ENCODE results near the gene AOPEP.

The AOPEP gene

DNA sequence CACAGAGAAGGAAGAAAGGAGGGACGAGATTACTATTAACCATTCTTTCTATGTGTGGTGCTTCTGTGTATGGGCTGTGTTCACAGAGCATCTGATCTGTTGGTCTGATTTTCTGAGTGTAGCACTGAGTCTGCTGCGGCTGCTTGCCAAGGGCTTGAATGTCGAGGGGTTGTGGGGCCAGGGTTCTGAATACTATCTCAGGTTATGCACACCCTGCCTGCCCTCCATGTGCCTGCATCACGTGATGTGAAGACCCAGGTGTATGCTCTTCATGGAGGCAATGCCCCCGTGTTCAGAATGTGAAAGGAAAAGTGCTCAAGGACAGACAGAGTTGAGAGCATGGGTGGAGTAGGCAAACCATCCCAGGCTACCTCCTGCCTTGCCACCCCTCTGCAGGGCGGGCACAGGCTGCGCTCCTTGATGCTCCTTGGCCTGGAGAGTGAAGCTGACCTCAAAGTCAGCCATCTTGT is 336.1 kb downstream of the AOPEP start:
- no peak for DNase-seq (ENCODE audit: low read depth)

DNA sequence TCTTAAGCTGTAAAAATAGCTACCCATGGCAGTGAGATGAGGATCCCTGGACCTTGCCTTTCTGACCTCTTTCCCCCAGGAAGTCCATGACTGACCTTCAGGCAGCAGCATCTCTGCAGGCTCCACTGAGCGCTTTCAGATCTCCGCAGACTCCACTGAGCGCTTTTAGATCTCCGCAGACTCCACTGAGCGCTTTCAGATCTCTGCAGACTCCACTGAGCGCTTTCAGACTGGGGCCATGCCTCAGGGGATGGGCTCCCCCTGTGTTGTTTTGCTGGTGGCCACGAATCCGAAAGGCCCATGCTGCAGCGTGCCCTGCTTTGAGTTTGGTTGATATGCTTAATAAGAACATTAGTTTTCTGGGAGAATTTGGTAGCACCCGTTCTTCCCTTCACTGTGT is 336.8 kb downstream of the AOPEP start:
- DNase-seq (ENCODE audit: low read depth) = no peak

DNA sequence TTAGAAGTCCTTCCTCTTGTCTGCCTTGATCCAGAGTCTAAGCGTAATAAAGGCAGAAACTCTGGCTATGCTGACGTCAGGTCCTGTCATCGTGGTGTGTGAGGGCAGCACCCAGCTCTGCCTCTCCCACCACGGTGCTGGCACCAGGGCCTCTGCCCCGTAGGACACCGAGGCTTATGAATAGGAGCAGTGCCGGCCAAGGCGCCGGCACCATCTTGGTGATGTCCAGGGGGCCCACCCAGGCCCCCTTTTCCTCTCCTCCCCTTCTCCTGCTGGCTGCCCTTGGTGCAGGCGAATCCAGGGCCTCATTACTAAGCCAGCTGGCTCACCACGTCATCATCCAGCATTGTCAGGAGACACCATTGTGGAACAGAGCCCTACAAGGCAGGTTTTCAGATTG is 338.7 kb downstream of the AOPEP start:
- no peak for DNase-seq (ENCODE audit: low read depth)

DNA sequence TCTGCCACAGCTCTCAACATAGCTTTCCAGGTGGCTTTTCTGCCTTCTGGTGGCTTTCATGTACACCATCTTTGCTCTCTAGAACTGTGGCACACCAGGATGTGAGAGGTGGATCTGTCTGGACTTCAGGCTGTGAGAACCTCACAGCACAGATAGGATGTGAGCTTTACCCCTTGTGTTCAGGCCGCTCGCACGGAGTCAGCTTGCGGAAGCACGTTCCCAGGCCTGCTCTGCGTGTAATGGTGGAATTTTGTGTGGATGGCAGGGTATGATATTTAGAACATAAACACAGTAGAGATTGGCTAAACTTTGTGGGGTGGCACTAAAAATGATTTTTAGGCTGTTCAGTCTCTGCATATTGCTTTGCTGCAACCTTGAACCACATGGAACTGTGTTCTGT is 340.6 kb downstream of the AOPEP start:
- DNase-seq (ENCODE audit: low read depth) = no peak

DNA sequence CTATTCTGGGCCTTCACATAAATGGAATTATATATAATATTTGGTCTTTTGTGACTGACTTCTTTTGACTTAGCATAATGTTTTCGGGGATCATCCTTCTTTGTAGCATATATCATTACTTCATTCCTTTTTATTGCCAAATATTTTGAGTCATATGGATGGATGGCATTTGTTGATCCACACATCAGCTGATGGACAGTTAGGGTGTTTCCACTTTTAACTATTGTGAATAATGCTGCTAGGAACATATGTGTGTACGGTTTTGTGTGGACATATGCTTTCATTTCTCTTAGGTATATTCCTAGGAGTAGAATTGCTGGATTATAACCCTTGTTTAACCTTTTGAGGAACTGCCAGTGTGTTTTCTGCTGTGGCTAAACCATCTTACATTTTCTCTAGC is 341.4 kb downstream of the AOPEP start:
- DNase-seq (ENCODE audit: low read depth) = no peak

DNA sequence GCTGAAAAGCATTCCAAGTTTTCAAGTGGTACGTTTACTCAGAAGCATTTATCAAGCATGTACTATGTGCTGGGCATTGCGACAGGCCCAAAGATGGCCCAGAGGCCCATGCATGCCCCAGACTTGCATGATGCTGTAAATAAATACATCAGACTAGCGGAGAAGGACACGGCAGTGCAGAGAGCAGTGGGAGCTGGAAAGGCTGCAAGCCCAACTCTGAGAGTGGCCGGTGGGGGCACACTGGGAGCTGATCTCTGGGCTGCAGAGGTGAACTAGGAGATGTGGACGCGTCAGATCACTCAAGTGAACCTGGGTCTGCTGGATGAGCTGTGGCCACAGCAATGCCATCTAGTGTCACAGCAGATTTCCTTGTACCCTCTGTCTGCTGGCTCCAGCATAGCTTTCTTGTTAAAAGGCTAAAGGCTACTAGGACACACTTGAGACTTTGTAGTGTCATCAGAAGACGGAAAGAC is 344.1 kb downstream of the AOPEP start:
- no peak for DNase-seq (ENCODE audit: low read depth)

DNA sequence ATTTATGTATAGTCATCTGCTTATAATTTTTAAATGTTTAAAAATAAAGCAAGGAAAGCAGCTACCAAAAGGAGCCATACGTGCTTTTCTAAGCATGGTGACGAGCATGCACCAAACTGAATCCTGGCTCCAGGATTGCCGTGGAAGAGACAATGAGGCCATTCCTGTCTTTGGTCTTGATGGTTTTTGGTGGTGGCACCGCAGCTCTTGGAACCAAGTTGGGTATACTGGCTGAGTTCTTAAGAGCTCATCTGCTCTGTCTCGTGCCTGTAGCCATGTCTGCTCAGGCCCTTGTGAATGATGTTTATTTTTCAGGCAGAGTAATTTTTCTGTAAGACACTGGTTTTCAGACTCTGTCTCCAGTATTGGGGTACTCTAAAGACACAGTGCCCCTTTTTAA is 345.0 kb downstream of the AOPEP start:
- DNase-seq (ENCODE audit: low read depth) = no peak

DNA sequence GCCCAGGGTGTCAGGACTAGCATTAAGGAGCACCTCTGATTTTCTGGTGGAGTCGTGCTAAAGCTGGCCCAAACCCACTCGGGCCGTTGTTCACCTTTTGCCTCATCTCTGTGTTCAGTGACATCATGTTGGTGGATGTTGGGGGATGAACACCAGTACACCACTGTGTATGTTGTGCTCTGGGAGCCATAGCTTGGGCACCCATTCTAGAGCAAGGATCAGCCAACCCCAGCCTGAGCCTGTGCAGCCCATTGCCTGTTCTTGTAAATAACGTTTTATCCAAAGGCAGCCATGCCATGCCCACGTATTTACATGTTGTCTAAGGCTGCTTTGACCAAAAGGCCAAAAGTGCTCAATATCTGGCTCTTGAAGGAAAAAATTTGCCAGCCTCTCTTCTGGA is 345.4 kb downstream of the AOPEP start:
- no peak for DNase-seq (ENCODE audit: low read depth)

DNA sequence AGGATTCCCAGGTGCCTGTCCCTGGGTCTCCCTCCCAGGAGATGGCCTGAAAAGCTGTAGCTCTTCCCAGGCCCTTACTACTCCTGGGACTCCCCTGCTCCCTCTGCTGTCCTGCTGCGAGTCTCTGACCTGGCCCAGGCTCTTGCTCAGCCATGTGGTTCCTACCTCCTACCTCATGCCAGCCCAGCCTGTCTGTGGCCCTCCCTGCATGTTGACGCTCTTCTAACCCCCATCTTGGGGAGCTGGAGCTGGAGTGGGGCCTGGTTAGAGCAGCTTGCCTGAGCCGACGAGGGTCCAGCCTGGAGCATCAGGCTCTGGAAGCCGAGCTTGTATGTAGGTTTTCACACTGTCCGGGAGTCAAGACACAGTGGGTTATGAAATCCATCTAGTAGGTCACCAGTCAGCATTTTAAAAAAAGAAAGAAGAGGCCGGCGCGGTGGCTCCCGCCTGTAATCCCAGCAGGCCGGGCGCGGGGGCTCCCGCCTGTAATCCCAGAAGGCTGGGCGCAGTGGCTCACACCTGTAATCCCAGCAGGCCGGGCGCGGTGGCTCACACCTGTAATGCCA is 346.6 kb downstream of the AOPEP start:
- DNase-seq (ENCODE audit: low read depth) = no peak

DNA sequence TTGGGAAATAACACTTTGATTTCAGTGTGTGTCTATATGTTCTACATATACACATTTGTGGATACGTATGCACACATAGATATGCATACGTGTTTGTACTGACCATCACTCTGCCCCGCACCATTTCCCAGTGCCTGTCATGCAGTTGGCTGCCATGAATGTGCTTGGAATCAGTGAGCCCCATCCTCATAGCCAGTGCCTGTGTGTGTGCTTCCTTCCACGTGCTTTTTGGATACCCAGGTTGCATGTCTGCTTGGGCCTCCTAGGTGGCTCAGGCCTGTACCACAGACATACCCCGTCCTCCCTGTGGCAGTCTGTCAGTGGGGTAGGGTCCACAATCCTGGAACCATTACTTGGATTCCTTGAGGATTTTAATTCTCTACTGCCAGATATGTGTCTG is 347.4 kb downstream of the AOPEP start:
- DNase-seq (ENCODE audit: low read depth) = no peak

DNA sequence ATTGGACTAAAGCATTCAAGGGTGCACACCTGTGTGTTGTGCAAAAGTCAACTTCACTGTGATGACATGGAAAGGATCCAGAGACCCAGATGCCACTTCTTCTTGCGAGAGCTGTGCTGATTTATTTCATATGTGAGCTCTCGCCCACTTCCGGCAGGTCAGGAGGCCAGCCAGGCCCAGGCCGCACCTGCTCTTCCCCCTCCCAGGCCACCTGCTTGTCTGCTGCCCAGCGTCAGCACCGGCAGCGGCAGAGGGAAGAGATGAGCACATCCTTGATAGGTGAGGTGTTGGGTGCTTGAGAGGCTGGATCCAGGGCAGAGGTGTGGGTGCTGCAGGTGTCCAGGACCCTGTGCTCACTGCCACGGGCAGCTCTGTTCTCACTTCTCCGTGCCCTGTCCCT is 348.1 kb downstream of the AOPEP start:
- DNase-seq (ENCODE audit: low read depth) = no peak

DNA sequence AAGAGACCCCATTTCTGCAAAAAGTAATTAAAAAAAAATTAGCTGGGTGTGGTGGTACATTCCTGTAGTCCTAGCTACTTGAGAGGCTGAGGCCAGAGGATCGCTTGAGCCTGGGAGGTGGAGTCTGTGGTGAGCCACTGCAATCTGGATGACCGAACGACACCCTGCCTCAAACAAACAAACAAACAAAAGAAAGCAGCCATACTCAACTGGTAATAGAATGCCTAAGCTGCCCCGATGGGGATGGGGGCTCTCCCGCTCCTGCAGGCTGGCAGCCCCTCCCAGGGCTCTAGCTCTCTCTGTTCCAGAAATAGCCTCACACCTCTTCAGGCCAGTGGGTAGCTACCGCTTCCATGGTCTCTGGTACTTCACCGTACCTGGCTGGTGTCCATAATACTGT is 349.2 kb downstream of the AOPEP start:
- DNase-seq (ENCODE audit: low read depth) = no peak

DNA sequence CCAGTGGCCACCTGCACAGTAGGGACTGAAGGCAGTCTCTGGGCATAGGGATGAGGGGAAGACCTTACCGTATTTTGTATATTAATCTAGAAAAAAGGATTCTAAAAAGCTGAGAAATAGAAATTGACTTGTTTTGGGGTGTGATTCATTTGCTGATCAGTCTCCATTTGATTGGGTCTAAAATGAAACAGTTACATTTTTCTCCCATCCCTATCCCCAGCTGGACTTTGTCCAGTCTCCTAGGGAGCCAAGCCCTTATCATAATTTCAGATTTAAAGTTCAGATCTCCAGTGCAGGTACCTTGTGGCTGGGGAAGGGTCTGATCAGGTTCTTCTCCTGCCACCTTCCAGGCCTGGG is 350.2 kb downstream of the AOPEP start:
- DNase-seq (ENCODE audit: low read depth) = no peak

DNA sequence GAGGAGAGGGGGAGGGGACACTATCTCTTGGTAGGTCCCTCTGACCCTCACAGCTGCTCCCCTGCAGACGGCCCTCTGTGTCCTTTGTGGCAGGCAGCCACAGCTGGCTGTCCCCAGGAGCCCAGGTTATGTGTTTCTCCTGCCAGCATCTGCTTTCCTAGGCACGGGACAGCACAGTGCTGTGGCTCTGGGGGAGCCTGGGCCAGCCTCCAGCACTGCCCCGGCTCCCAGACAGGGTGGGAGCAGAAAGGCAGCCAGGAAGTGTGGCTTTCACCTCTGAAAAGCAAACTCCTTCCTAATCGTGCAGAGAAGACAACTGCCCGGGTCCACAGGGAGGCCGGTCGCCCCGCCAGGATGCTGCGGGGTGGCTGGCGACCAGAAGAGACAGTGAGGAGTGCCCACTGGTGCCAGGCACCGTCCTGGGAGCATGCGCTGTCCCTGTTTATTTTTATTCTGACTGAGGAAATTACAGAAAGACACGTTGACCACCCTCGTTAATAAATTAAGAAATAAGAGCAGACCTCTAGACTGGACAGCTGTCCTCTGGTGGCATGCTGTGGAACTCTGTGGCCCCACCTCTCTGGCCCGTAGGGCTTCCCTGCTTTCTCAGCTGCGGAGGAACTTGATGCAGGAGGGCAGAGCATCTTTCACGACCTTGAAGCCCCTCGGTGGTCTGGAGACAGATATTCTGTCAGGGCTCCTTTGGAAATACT is 350.7 kb downstream of the AOPEP start:
- DNase-seq (ENCODE audit: low read depth) = no peak

DNA sequence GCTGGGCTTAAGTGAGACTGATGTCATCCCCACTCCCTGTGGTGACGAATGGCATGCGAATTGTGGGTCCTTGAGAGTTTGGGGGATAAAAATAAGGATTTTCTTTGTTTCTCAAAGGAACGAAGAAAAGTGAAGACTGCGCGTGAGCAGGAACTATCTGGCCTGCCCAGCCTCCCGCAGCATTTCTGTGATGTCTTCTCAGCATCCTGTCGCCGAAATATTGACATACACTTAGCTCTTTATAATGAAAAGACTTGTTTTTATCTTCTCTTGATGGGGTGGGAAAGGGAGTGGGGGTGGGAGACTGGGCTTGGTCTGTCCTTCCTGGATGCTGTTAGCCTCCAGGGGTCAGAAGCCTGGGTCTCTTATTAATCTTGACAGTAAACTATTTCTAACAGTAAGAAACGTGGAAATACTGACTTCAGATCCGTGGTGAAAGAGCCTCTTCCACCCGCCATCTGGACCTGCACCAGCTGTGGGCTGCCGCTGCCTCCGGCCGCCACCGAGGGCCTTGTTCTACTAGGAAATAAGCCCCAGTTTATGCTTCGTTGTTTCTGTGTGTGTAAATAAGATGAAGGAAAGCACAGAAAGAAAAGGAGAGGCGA is 351.4 kb downstream of the AOPEP start:
- DNase-seq (ENCODE audit: low read depth) = no peak

DNA sequence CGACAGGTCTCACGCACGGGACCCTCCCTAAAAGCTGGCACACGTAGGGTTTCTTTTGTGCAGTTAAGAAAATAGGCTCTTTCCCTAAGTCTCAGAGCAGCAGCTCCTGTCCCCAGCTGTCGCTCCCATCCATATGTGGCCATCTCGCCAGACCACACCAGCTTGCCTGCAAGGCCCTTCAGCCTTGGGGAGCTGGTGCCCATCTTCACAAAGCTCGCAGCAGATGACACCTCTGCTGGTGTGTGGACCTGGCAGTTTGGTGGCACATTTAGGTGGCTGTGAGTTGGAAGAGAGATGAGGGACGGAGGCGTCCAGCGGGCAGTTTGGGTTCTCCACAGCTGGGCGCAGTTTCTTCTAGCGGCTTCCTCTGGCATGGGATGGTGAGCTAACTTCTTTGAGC is 352.0 kb downstream of the AOPEP start:
- DNase-seq (ENCODE audit: low read depth) = no peak

DNA sequence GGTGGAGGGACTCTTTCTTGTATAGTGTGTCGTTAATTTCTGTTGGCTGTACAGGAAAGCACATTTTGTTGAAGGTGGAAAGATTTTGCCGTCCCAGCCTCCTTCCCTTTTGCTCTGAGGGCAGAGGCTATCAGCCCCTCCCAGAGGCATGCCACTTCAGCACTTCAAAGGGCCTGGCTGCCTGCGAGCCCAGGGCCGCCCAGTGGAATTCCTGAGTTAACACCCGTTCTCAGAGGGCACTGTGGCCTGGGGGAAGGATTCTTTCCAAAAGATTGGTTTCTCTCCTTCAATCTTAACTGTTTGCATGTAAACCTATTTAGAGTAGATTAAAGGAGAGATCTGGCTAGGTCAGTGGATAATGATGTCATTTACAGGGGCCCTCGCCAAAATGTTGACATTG is 352.4 kb downstream of the AOPEP start:
- no peak for DNase-seq (ENCODE audit: low read depth)

DNA sequence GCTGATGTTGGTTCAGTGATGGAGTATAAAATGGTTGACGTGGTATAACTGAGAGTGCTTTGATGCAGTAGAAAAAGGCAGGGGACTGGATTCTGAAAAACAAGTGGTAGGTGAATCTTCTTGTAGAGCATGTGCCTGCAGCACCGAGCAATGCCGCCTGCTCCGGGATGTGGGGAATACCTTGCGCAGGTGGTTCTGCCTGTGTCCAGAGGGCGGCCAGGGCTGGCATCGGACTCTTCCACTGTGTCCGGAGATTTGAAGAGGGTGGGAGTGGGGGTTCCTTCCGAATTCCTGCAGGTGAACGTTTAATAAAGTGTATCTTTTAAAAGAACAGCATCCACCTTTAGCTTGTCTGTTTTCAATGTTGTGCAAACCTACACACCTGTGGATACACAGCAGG is 353.0 kb downstream of the AOPEP start:
- no peak for DNase-seq (ENCODE audit: low read depth)

DNA sequence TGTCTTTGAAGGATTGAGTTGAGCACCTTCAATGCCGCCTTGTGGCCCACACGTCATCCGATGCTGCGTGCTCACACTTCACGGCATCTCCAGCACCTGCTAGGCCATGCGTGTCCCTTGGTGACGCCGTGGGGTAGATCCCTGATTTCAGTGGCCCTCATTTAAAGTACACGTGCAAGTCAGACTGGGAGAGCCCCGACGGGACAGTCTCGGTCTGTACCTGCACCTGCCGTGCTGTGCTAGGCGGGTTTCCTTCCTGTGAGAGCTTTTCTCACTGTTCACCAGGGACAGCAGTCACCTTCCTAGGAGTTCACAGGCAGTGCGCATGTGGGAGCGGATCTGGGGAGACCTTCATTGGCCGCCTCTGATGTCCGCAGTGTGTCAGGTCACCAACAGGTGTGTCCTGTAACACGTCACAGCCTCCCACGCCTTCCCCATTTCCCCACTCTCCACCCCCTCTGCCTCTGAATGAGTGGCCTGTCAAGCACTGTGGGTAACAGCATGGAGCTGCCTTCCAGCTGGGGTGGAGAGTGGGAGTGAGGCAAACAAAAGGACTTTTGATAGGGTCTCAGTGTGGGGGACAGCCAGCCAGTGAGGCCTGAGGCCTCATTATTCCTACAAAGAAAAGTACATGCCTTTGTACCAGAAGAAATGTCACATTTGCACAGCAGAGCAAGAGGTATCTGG is 354.6 kb downstream of the AOPEP start:
- no peak for DNase-seq (ENCODE audit: low read depth)

DNA sequence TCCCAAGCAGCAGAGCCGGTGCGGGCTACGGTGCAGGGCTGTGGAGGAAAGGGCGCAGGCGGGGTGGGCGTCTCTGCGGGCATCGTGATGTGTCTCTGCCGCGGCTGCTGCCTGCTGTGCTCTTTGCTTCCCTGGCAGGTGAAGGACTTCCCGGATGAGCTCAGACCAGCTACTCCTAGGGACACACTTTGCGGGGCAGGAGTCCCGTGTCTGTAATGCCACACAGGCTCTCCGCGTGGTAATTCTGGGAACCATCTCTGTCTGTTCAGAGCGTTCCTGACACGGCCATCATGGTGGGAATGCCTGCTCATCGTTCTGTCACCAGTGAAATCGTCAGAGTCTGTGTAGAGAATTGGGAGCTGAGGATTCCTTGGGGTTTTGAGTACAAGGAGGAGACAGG is 355.5 kb downstream of the AOPEP start:
- no peak for DNase-seq (ENCODE audit: low read depth)

DNA sequence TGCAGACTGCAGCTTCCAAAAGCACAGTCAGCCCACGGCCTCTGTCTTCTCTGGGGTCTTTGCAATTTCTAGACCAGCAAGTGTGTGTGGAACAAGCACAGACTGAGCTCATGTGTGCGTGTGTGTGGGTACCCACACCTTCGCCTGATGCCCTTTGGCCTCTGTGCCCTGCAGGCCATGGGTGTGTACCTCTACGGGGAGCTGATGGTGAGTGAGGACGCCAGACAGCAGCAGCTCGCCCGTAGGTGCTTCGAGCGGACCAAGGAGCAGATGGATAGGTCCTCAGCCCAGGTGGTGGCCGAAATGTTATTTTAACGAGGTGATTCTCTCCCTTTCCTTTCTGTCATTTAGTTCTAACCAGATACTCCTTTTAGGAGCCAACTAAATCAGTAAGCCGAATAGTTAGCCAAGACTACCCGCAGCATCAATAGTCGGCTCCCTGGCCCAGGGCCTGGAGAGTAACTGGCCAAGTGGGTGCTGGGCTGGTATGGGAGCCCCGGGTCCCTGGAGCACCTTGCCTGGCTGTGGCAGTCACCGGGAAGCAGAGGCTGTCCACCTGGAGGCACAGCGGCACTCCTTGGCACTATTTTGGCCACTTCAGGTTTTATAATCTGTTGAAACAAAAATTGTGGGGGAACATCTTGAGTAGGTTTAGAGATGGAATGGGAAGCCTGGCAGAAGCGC is 356.0 kb downstream of the AOPEP start:
- no peak for DNase-seq (ENCODE audit: low read depth)

DNA sequence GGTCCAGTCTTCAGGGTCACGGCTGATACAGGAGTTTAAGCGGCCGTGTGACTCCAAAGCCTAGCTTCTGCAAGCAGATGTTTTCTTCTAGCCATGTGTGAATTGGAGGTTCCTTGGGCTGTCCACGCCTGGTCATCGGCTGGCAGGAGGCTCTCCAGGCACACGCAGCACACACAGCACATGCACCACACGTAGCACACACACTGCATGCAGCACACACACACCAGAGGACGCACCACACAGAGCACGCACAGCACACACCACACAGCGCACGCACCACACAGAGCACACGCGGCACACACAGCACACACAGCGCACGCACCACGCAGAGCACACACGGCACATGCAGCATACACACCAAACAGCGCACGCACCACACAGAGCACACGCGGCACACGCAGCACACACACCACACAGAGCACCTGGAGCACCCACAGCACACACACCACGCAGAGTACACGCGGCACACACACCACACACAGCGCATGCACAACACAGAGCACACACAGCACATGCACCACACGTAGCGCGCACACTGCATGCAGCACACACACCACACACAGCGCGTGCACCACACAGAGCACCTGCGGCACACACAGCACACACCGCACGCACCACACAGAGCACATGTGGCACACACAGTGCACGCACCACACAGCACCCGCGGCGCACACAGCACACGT is 356.7 kb downstream of the AOPEP start:
- no peak for DNase-seq (ENCODE audit: low read depth)
